SIG-M5 (cell line): ENCODE measurements around the gene AKR1C2.
"Not testable (repeated sequence)": the region's sequence is repeated elsewhere in the genome, so short reads cannot be mapped to it uniquely, and the experiment has no call there.

Experiments
- DNase-seq: peaks from one replicate; lab custom pipeline; 2025; lab: John Stamatoyannopoulos, UW

AKR1C2 gene

GRCh38 chr10:5023177-5023805 lies 19.6 kb upstream of the AKR1C2 start:
- DNase-seq: no peak

- not testable (repeated sequence) for DNase-seq
These were observed 18.1 kb upstream of the AKR1C2 start for GRCh38 chr10:5021624-5022290.

GRCh38 chr10:5019770-5020612 lies 16.3 kb upstream of the AKR1C2 start:
- DNase-seq: not testable (repeated sequence)

- not testable (repeated sequence) for DNase-seq
These were observed 15.1 kb upstream of the AKR1C2 start for GRCh38 chr10:5018671-5019277.

GRCh38 chr10:5018134-5018533 lies 14.5 kb upstream of the AKR1C2 start:
- no peak for DNase-seq

- DNase-seq: no peak
These were observed 11.3 kb upstream of the AKR1C2 start for GRCh38 chr10:5014936-5015335.

GRCh38 chr10:5014200-5014910 lies 10.7 kb upstream of the AKR1C2 start:
- not testable (repeated sequence) for DNase-seq

GRCh38 chr10:5013385-5013784 lies 9.7 kb upstream of the AKR1C2 start:
- no peak for DNase-seq

- no peak for DNase-seq
These were observed 8.9 kb upstream of the AKR1C2 start for GRCh38 chr10:5012595-5012994.

- not testable (repeated sequence) for DNase-seq
These were observed 7.7 kb upstream of the AKR1C2 start for GRCh38 chr10:5011392-5011791.

GRCh38 chr10:5010043-5010442 lies 6.4 kb upstream of the AKR1C2 start:
- DNase-seq: not testable (repeated sequence)

GRCh38 chr10:5008857-5009548 lies 5.3 kb upstream of the AKR1C2 start:
- not testable (repeated sequence) for DNase-seq

GRCh38 chr10:5004501-5004900 lies 844 bp upstream of the AKR1C2 start:
- not testable (repeated sequence) for DNase-seq

GRCh38 chr10:5004030-5004385 lies 351 bp upstream of the AKR1C2 start:
- not testable (repeated sequence) for DNase-seq

- DNase-seq: no peak
These were observed 1.5 kb downstream of the AKR1C2 start for GRCh38 chr10:5002013-5002727.

GRCh38 chr10:4998671-4999070 lies 5.0 kb downstream of the AKR1C2 start:
- no peak for DNase-seq

GRCh38 chr10:4994260-4994659 lies 9.4 kb downstream of the AKR1C2 start:
- not testable (repeated sequence) for DNase-seq

- not testable (repeated sequence) for DNase-seq
These were observed 11.1 kb downstream of the AKR1C2 start for GRCh38 chr10:4992564-4992963.

GRCh38 chr10:4991463-4991862 lies 12.2 kb downstream of the AKR1C2 start:
- not testable (repeated sequence) for DNase-seq

- DNase-seq: no peak
These were observed 13.4 kb downstream of the AKR1C2 start for GRCh38 chr10:4990217-4990616.
